HTERT RPE-1 (cell line): Measurements from ENCODE around the gene PWP1.

Experiments
- in situ Hi-C: fragments of 300-500 bp; cut with MboI; formaldehyde crosslinking; loops from 4 replicates; pipeline ENCODE4 v1.14.3; 2020; ENCODE audit warnings: low sequenced_read_pairs

PWP1 gene

GRCh38 chr12:107732365-107732764, 46.8 kb downstream of the PWP1 start:
- in situ Hi-C loops, result no loop called here

GRCh38 chr12:107734139-107734538, 48.5 kb downstream of the PWP1 start:
- in situ Hi-C loops, result no loop called here

- in situ Hi-C loops, result no loop called here
Observed at GRCh38 chr12:107735763-107736162, 50.2 kb downstream of the PWP1 start.

GRCh38 chr12:107736914-107737313, 51.3 kb downstream of the PWP1 start:
- in situ Hi-C loops, result no loop called here

GRCh38 chr12:107748472-107748871, 62.9 kb downstream of the PWP1 start:
- in situ Hi-C loops, result no loop called here

- in situ Hi-C loops, result no loop called here
Observed at GRCh38 chr12:107749083-107749482, 63.5 kb downstream of the PWP1 start.

- in situ Hi-C loops, result no loop called here
Observed at GRCh38 chr12:107759410-107759809, 73.8 kb downstream of the PWP1 start.

GRCh38 chr12:107760207-107760808, 74.7 kb downstream of the PWP1 start:
- in situ Hi-C loops, result no loop called here

- in situ Hi-C loops, result no loop called here
Observed at GRCh38 chr12:107760809-107761501, 75.4 kb downstream of the PWP1 start, which contains the start of gene PRDM4. TSS of gene PRDM4 (minus strand) at chr12:107761137. CDS start at chr12:107760515, 622 bp downstream.

- in situ Hi-C loops, result no loop called here
Observed at GRCh38 chr12:107761502-107761904, 75.9 kb downstream of the PWP1 start.
